ENCODE data around the gene FXYD4.
"Not testable (repeated sequence)": the region's sequence is repeated elsewhere in the genome, so short reads cannot be mapped to it uniquely, and the experiment has no call there.

Gene FXYD4

GRCh38 chr10:43376046-43376635, 4.7 kb downstream of the FXYD4 start:
- DNase-seq (ENCODE audit: low read depth): no peak

- no peak for DNase-seq (ENCODE audit: low read depth)
Measured at GRCh38 chr10:43376828-43377423, 5.5 kb downstream of the FXYD4 start.

- no peak for DNase-seq (ENCODE audit: low read depth)
Measured at GRCh38 chr10:43377424-43377883, 6.0 kb downstream of the FXYD4 start.

GRCh38 chr10:43380610-43381222, 9.3 kb downstream of the FXYD4 start:
- DNase-seq (ENCODE audit: low read depth): peak; percentile 21

GRCh38 chr10:43383204-43383971, 12.0 kb downstream of the FXYD4 start:
- DNase-seq (ENCODE audit: low read depth): peak; percentile 25

- DNase-seq (ENCODE audit: low read depth): no peak
Measured at GRCh38 chr10:43384252-43385221, 13.1 kb downstream of the FXYD4 start.

GRCh38 chr10:43385412-43386004, 14.1 kb downstream of the FXYD4 start:
- DNase-seq (ENCODE audit: low read depth): no peak

GRCh38 chr10:43386549-43386948, 15.1 kb downstream of the FXYD4 start:
- no peak for DNase-seq (ENCODE audit: low read depth)

- DNase-seq (ENCODE audit: low read depth): no peak
Measured at GRCh38 chr10:43386981-43387677, 15.7 kb downstream of the FXYD4 start.

GRCh38 chr10:43387678-43388032, 16.2 kb downstream of the FXYD4 start:
- no peak for DNase-seq (ENCODE audit: low read depth)

- peak; percentile 39 for DNase-seq (ENCODE audit: low read depth)
Measured at GRCh38 chr10:43389867-43390266, 18.4 kb downstream of the FXYD4 start.

- DNase-seq (ENCODE audit: low read depth): no peak
Measured at GRCh38 chr10:43390333-43390732, 18.9 kb downstream of the FXYD4 start.

GRCh38 chr10:43390759-43391158, 19.3 kb downstream of the FXYD4 start:
- peak; percentile 54 for DNase-seq (ENCODE audit: low read depth)

GRCh38 chr10:43391496-43391895, 20.1 kb downstream of the FXYD4 start:
- no peak for DNase-seq (ENCODE audit: low read depth)

- DNase-seq (ENCODE audit: low read depth): no peak
Measured at GRCh38 chr10:43392748-43393147, 21.3 kb downstream of the FXYD4 start.

GRCh38 chr10:43393186-43393585, 21.8 kb downstream of the FXYD4 start:
- DNase-seq (ENCODE audit: low read depth): not testable (repeated sequence)

GRCh38 chr10:43393606-43394360, 22.3 kb downstream of the FXYD4 start:
- no peak for DNase-seq (ENCODE audit: low read depth)

- DNase-seq (ENCODE audit: low read depth): no peak
Measured at GRCh38 chr10:43394868-43395267, 23.4 kb downstream of the FXYD4 start.

GRCh38 chr10:43395571-43396060, 24.2 kb downstream of the FXYD4 start:
- DNase-seq (ENCODE audit: low read depth): no peak

Measured in amniotic epithelial cell (primary cell).